MM.1S (cell line): ENCODE results near the gene GNAQ.

Source experiments
- EZH2 ChIP-seq: fragments of 300-600 bp; sonication (generic); optimal IDR thresholded peaks from 2 replicates; pipeline ENCODE3; 2017; ENCODE audit warnings: low read depth, mild to moderate bottlenecking, antibody characterized with exemption, low read length, mixed read lengths
- EZH2phosphoT487 ChIP-seq: fragments of 300-600 bp; sonication (generic); IDR thresholded peaks from 2 replicates; pipeline ENCODE4 v1.6.1; 2018; ENCODE audit warnings: antibody characterized with exemption, low read length
- TF ChIP-seq, protein P1 (sequence below): fragments of 300-600 bp; sonication (generic); IDR thresholded peaks from 2 replicates; pipeline ENCODE4 v1.5.1; 2016; ENCODE audit warnings: antibody characterized with exemption, low read length, mixed read lengths

DNA sequence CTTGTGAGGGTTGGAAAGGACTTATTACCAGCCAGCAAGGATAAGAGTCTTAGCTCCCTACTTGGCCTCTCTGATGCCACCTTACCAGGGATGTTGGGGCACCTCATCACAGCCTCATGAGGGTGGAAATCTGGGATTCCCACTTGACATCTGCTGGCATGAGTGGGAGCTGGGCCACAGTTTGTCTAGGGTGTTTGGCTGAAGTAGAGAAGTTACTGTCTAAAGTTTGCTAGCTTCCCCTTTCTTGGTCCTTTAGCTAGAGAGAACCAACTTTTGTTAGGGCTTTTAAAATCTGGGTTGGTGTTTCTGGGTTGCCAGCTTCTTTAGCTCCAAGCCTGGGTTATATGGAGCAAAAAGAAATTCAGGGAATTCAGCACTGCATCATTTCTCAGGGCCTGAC lies 326.0 kb downstream of the GNAQ start:
- TF ChIP-seq, protein P1, sequence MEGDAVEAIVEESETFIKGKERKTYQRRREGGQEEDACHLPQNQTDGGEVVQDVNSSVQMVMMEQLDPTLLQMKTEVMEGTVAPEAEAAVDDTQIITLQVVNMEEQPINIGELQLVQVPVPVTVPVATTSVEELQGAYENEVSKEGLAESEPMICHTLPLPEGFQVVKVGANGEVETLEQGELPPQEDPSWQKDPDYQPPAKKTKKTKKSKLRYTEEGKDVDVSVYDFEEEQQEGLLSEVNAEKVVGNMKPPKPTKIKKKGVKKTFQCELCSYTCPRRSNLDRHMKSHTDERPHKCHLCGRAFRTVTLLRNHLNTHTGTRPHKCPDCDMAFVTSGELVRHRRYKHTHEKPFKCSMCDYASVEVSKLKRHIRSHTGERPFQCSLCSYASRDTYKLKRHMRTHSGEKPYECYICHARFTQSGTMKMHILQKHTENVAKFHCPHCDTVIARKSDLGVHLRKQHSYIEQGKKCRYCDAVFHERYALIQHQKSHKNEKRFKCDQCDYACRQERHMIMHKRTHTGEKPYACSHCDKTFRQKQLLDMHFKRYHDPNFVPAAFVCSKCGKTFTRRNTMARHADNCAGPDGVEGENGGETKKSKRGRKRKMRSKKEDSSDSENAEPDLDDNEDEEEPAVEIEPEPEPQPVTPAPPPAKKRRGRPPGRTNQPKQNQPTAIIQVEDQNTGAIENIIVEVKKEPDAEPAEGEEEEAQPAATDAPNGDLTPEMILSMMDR: no peak
- TF ChIP-seq EZH2phosphoT487 (no peak), EZH2 (no peak)
